Measurements from ENCODE around the gene ZNHIT2. TPM values are rescaled to one million over a fixed set of nuclear protein-coding genes. Genes with fewer than 3 reads are reported as not detected.

The ZNHIT2 gene
- total and polyA plus RNA-seq, 2 of the 8 experiments (the other 6 are each of a cell fraction or from before 2014, with no cell fraction given) = 13.0 to 16.1 TPM

- TF ChIP-seq CHD7 (IDR thresholded peaks at IDR 0.05; ENCODE audit: insufficient replicate concordance, low read length) = no peak
- no peak for TF ChIP-seq CBX5 (IDR thresholded peaks at IDR 0.05; ENCODE audit: low read depth, low read length)
Measured at GRCh38 chr11:65151331-65151899, 33.9 kb upstream of the ZNHIT2 start (continued).
